Islet precursor cell (in vitro differentiated cells): ENCODE data around the gene SLC6A19.
A peak's percentile ranks its signal among the peaks of the same experiment; 100 is the strongest.

Experiments used
- DNase-seq: peaks from one replicate; pipeline ENCODE4 v3.0.0-alpha.2; 2018

The SLC6A19 gene

DNA sequence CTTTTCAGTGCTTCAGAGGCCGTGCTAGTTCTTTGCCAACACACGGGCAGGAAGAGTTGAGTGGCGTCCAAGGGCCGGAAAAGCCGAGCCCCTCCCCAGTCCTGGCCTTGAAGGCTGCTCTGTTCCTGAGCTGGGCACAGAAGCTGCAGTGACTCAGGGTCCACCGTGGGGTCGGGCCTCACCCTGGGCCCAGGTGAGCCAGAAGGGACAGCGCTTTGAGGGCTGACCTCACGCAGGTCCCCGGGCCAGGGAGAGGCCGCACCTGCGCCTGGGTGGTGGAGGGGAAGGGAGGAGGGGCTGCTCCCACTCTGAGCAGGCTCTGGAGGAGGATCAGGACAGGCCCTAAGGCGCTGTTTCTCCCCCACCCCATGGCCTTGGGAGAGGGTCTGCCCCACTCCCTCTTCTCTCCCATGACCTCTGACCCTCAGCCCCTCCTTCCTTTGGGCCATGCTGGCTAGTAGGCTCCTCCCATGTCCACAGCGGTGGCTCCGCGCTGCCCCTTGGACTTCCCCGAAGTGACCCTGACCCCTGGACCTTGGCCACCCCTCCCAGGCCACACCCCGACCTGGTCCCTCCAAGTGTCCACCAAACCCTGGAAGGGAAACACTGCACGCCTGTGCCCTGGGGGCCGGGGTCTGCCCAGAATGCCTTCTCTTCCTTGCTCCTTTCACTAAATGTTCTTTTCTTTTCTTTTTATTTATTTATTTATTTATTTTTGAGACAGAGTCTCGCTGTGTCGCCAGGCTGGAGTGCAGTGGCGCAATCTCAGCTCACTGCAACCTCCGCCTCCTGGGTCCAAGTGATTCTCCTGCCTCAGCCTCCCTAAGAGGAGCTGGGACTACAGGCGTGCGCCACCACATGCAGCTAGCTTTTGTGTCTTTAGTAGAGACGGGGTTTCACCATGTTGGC is 19.7 kb upstream of the SLC6A19 start:
- no peak for DNase-seq

DNA sequence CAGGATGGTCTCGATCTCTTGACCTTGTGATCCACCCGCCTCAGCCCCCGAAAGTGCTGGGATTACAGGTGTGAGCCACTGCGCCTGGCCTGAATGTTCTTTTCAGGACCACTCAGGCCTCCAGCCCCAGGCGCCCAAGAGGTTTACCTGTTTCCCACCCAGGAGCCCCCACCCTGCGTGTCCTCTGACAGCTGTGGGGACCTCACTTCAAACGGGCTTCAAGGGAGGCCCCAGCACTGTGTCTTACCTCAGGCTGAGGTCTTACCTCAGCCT is 19.1 kb upstream of the SLC6A19 start:
- DNase-seq, result no peak

DNA sequence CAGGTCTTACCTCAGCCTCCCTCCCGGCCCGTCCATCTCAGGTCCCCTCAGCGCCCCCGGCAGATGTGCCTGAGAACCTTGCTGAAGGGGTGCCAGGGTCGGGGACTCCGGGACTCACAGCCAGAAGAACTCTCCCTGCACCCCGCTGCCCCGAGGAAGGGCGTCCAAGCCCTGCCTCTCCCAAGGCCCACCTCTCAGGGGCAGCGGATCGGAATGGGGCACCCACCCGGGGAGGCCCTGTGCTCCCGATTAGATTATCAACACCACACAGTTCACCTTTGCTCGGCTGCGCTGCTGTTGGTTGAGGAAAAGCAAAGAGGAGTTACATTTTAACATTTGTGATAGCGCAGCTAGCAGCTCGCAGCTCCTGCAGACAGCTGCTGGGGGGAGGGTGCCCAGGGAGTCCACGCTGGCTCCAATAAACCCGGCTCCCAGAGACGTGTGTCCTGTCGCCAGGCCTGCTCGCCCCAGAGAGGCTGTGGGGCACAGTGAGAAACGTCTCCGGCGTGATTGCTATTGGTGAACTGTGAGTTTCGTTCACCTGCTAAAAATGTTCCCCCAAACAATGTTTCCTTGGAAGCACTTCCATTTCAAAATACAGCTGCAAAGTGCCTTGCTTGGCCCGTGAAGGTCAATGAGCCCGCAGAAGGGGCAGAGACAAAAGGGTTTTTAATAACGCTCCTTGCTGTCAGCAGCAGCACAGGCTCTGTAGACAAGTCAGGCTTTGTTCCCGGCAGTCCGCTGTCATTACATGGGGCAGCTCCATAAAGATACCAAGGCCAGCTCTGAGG is 18.6 kb upstream of the SLC6A19 start:
- peak; percentile 76 for DNase-seq

DNA sequence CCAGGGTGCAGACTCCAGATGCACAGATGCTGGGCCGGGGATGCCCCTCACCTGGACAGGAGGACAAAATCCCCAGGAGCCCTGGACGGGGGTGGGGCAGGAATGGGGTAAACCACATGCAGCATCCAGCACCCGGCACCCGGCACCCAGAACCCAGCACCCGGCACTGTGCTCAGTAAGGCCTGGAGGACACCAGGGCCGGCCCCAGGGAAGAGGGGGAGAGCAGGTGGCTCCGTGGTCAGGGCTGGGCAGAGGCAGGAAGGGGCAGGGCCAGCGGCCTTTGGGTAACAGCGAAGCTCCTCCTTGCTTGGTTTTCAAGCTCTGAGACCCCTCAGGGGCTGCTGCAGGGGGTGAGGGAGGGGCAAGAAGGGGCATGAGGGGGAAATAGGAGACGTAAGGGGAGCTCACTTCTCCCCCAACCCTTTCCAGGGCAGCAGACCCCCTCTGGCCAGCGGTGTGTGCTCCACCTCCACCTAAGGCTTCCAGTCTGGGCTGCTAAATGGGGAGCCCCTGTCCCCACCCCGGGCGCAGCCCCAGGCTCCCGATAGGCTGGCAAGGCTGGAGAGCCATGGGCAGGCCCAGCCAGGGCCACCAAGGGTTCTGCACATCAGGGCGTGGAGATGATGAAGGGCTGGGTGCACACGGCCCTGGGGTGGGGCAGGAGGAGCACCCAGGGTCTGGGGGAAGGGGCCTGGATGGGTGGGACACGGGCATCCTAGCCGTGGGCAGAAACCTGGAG is 17.8 kb upstream of the SLC6A19 start:
- DNase-seq, result no peak

DNA sequence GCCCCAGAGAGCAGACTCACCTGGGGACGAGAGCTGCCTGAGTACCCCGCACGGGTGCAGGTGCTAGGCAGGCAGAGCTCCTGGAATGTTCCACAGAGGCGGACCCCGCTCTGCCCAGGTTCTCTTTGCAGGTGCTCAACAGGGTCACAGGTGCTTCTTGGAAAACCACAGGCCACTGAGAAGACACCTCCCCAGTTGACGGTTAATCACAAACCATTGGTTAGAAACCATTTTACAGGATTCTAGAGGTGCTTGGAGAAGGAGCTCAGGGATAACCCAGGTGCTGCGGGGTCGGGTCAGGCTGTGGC is 17.3 kb upstream of the SLC6A19 start:
- DNase-seq, result no peak

DNA sequence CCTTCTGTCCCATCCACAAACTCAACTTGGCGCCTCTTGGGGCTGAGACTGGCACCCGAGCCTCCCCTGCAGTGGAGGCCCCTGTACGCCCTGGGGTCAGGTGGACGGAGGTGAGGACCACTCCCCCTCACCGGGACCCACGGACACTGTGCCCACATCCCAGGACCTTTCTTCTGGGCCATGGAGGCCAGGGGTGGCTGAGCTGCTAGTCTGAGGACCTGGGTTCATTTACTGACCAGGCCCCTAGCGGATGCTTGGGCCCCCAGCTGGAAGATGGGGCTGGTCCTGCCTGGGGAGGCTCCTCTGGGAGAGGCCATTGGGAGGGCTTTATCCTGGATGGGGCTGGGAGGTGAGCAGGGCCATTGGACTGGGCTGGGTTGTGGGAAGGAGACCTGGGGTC is 16.9 kb upstream of the SLC6A19 start:
- no peak for DNase-seq

DNA sequence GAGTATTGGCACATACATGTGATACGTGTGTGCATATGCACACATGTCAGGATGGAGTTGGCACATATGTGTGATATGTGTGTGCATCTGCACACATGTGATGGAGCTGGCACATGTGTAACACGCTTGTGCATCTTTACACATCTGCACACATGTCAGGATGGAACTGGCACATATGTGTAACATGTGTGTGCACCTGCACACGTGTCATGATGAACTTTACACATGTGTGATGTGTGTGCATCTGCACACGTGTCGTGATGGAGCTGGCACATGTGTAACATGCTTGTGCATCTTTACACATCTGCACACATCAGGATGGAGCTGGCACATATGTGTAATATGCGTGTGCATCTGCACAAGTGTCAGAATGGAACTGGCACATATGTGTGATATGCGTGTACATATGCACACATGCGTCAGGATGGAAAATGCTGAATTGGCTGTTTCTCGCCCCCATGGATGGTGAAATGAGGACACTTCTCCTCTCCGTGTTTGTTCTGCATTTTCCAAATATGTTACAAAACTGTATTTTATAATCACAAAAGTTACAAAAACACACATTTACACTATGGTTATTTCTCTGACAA is 16.3 kb upstream of the SLC6A19 start:
- no peak for DNase-seq

DNA sequence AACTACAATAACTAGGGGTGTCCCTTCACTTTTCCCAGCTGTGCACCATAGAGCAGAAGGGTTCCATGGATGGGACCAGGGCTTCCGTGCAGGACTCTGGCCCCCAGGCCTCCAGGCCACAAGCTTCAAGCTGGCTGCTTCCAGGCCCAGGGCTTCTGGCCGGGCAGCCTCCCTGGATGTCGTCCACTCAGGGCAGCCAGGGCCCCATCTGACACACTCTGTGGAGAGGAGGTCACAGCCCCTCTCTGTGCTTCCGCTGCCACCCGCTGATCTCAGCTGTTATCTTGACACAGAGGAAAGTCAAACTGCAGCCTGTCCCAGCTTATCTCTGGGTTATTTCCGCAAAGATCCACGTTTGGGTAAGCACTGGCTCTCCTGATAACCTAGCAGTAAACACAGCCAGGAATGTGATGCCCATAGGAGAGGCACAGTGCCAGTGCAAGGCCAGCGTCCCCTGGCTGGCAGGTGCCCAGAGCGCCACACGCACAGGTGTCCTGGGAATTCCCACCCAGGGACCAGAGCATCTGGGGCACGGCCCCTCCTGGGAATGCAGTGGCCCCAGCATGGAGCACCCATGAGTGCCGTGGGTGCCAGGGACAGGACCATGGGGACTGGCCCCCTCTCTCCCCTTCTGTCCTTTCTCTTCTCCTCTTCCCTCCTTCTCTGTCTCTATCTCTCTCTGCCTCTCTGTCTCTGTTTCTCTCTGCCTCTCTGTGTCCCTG is 15.6 kb upstream of the SLC6A19 start:
- DNase-seq, result no peak

DNA sequence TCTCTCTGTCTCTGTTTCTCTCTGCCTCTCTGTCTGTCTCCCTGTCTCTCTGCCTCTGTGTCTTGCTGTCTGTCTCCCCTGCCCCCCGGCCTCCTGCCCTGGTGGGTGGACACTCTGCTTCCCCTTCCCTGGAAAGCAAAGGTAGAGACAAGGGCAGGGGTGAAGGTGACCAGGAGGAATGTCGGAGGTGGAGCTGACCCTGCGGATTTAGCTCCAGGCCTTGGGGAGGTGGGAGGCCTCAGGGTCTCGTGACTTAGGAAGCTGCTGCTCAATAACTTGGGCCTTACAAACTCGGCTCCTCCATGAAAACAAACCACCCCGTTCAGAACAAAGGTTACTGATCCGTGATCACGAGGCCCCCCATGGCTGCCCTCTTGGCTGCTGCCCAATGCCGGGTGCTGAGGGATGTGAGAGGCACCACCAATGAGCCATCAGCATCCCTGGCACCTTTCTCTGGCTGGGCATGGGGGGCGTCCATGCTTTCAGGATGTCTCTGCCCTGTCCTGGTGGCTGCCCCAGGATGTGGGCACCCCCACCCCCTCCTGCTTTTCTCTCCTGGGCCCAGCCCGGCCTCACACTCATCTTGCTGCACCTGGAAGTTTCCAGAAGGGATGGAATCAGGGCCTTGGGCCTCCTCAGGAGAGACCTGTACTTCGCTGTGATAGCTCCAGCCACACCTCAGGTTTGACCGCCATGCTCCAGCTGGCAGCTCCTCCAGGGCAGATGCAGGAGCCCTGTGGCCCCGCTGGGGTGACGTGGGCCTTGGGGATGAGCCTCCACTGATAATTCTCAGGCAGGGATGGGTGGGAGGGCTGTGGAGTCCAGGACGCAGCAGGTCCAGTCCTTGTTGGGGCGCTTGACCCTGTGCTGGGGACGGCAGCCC is 14.8 kb upstream of the SLC6A19 start:
- no peak for DNase-seq

DNA sequence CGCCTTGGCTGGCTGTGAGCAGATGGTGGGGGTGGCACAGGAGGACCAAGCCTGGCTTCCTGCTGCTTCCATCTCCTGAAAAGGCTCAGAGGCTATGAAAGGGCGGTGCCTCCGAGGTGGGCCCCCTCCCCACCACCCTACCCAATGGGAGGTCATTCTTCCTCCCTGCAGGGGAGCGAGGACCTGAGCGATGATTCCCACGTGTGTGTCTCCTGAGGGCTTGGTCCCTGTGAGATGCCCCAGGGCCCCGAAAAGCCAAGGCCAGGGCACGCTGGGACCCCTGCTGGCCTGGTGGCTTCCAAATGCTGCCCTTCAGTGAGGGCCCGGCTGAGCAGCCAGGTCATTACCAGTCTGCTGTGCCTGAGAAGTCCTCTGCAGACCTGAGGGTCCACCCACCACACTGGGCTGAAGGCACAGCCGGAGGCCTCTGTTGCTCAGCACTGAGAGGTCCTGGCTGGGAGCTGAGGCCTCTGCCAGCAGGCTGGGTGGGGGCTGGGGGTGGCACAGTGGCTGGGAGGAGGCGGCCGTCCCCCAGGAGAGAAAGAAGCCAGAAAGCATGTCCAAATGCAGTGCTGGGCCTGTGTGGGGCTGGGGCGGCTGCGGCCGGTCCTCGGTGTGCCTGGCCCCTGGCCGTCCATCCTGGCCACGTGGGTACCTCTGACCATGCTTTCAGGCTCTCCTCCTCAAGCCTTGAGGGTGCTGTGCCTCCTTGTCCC is 14.0 kb upstream of the SLC6A19 start:
- no peak for DNase-seq

DNA sequence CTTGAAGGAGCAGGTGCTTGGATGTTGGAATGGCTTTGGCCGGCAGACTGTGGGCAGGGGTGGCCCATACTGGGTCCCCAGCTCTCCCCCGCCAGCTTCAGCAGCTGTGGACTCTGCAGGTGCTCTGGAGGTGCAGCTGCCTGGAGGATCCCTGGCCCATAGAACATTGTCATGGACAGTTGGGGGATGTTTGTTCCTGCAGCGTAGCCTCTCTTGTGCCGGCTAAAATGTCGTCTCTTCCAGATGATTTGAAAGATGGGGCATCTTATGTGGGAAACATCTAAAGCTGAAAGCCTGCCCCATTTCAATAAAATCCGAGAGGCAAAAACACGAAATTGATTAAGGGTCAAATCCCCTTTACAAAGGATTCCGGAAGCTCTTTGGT is 13.5 kb upstream of the SLC6A19 start:
- no peak for DNase-seq

DNA sequence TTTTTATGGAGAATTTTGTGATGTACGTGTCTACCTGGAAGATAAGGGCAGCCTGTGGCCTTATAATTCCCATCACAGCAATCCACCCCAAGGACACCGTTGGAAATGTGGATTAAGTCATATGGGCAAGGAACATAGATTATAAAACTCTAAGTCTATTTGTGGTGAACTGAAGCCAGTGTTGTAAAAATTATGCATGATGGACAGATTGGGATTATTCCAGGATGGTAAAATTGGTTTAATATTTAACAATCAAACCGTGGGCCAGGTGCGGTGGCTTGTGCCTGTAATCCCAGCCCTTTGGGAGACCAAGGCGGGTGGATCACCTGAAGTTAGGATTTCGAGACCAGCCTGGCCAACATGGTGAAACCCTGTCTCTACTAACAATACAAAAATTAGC is 12.9 kb upstream of the SLC6A19 start:
- DNase-seq, result no peak

DNA sequence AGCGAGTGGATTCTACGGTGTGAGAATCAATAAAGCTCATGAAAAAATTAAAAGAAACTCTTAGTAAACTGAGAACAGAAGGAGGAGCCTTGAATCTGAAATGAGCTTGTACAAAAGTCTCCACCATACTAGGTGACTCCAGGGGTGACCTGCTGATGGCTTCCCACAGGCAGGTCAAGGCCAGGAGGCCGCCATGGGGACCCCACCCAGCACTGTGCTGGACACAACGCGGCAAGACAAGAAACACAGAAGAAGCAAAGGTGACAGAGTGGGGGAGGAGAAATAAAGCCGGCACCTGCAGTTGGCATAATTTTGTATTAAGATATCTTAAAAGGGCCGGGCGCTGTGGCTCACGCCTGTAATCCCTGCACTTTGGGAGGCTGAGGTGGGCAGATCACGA is 12.1 kb upstream of the SLC6A19 start:
- DNase-seq, result no peak

DNA sequence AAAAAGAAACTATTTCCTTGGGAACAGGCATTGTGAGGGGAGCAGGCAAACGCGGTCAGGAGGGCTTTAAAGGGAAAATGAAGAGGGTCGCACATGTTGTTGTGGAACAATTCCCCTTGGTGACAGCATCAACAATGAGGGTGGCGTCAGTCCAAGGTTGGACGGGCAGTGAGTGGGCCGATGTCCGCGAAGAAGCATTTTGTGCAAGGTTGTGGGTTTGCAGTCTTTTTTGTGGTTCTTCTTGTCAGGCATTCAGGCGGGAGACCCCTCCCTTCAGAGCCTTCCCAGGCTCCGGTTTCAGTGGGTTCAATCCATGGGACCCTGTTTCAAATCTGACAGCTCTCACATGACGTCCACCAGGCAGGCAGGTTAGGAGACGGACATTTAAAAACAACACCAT is 11.1 kb upstream of the SLC6A19 start:
- DNase-seq, result no peak

DNA sequence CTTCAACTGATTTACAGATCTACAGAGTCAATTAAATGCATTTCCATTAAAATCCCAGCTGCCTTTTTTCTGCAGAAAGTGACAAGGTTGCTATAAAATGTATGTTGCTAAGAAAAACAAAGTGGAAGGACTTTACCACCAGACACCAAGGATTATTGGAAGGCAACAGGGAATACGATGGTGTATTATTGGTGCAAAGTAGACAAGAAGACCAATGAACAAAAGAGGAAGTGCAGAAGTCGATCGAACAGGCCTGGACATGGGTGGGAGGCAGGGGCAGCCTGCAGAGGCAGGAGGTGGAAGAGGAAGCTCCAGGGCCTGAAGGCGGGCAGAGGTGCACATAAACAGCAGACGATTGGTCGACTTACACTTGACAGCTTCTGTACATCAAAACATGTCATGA is 10.6 kb upstream of the SLC6A19 start:
- DNase-seq, result no peak

DNA sequence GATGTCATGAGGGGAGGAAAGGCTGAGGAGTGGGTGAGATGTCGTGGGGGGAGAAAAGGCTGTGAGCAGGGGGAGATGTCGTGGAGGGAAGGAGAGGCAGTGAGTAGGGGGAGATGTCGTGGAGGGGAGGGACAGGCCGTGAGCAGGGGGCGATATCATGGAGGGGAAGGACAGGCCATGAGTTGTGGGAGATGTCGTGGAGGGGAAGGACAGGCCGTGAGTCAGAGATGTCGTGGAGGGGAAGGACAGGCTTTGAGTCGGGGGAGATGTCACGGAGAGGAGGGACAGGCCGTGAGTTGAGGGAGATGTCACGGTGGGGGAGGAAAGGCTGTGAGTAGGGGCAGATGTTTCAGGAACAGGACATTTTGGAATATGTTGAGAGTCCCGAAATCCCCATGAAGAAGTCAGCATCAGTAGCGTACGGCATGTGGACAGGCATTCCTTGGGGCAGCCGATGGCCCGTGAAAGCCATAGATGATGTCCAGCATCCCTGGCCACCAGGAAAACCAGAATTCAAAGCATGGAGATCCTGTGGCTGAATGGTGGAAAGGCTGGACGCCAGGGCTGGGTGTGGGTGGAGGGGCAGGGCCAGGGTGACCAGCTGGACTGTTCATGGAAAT is 8.3 kb upstream of the SLC6A19 start:
- DNase-seq, result no peak

DNA sequence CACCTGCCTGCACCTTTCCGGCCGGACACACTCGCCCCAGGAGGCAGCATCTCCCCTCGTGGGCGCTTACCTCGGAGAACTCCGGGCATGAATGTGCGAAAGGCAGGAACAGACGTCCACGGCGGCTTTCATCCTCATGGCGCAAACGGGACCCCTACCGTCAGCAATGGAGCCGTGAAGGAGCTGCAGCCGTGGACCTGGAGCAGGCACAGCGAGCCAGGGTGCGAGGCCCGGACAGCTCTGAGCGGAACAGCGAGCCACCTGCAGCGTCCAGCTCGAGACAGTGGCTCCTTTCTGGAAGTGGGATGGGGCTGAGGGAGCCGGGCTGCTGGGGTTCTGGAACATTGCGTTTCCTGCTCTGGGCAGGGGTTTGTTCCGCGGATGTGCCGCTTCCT is 7.8 kb upstream of the SLC6A19 start:
- DNase-seq, result no peak

DNA sequence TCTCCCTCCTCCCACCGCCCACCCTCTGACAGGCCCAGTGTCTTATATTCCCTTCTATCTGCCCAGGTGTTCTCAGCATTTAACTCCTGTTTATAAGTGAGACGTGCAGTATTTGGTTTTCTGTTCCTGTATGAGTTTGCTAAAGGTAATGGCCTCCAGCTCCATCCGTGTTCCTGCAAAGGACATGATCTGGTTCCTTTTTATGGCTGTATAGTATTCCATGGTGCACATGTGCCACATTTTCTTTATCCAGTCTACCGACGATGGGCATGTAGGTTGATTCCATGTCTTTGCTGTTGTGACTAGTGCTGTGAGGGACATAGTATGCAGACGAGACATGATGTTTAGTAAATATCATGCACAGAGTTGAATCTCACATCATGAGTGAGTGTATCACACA is 7.0 kb upstream of the SLC6A19 start:
- DNase-seq, result no peak

DNA sequence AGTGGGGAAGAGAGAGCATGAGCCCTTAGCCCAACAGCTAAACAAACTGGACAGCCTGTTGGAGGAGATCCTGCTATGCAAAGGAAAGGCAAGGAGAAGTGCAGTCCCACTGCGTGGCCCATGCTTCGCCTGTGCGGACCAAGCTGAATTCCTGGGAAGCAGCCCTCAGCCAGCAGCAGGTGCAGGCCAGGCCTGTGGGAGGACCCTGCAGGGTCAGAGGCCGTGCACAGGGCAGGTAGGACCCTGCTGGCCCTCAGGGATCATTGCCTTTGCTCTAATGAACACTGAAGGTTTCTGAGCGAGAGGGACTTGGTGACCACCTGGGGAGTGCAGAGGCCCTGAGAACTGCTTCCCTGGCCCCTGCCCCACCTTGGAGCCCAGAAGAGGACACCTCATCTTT is 6.0 kb upstream of the SLC6A19 start:
- no peak for DNase-seq

DNA sequence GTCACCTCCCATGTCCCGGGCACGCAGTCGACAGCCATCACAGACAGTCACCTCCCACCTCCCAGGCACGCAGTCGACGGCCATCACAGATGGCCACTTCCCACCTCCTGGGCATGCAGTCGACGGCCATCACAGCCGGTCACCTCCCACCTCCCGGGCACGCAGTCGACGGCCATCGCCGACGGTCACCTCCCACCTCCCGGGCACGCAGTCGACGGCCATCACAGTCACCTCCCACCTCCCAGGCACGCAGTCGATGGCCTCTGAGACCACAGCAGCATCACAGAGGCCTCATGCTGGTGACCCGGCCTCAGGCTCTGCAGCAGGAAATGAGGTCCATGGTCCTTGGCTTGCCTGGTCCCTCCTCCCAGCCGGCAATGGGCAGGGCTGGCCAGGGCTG is 5.5 kb upstream of the SLC6A19 start:
- DNase-seq, result no peak

DNA sequence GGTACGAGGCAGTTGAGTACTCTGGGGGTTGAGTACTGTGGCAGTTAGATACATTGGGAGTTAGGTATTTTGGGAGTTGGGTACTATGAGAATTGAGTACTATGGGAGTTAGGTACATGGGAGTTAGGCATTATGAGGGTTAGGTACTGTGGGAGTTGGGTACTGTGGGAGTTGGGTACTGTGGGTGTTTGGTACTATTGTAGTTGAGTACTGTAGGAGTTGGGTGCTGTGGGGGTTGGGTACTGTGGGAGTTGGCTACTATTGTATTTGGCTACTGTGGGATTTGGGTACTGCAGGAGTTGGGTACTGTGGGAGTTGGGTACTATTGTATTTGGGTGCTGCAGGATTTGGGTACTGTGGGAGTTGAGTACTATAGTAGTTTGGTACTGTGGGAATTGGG is 4.8 kb upstream of the SLC6A19 start:
- DNase-seq, result no peak
